Bronchial epithelial cell (primary cell): ENCODE measurements around the gene TRIAP1. TPM values are rescaled to one million over a fixed set of nuclear protein-coding genes. Genes with fewer than 3 reads are reported as not detected.

ENCODE experiments used
- DNase-seq: peaks from one replicate; pipeline ENCODE4 v3.0.0-alpha.2; 2010; ENCODE audit warnings: low read depth
- FAIRE-seq: peaks from 2 replicates; lab custom pipeline; 2011; peaks lifted over from hg19 to GRCh38; lab: Jason Lieb, UNC
- H3K27me3 ChIP-seq: 2 replicates; pipeline ENCODE4 v1.5.1; 2011; ENCODE audit warnings: low read length; ENCODE audit not compliant: control insufficient read depth, insufficient read depth
- H3K36me3 ChIP-seq: 2 replicates; pipeline ENCODE4 v1.5.1; 2011; ENCODE audit warnings: low read length; ENCODE audit not compliant: control insufficient read depth, insufficient read depth
- H3K4me3 ChIP-seq: 2 replicates; pipeline ENCODE4 v1.5.1; 2011; ENCODE audit warnings: mild to moderate bottlenecking, low read depth, low read length, control low read depth
- CTCF ChIP-seq: IDR thresholded peaks from 2 replicates; pipeline ENCODE4 v1.5.1; 2011; ENCODE audit warnings: mild to moderate bottlenecking, moderate library complexity, low read length, control low read depth, inconsistent platforms; ENCODE audit not compliant: insufficient read depth, severe bottlenecking
- total RNA-seq: library from RNA; depleted of rRNA; stranded (reverse); fragments of >200 nt; gene quantifications from 2 replicates; pipeline ENCODE4 v1.2.1, GENCODE V29; 2014

The TRIAP1 gene
- total RNA-seq, 1 donor from 2014 or later = 40.5 TPM

- TF ChIP-seq CTCF = no peak
- no peaks in the 10 kb centered on the region for H3K27me3 ChIP-seq
- no peak overlapping the region for H3K4me3 ChIP-seq
- H3K36me3 ChIP-seq = no peaks in the 10 kb centered on the region
- no peak for DNase-seq
- FAIRE-seq = no peak
Measured at GRCh38 chr12:120413901-120414695, 32.1 kb downstream of the TRIAP1 start.

- DNase-seq (no peak), FAIRE-seq (no peak)
- no peak overlapping the region for H3K4me3 ChIP-seq
- no peak for TF ChIP-seq CTCF
- H3K27me3 ChIP-seq = no peaks in the 10 kb centered on the region
- H3K36me3 ChIP-seq = no peaks in the 10 kb centered on the region
Measured at GRCh38 chr12:120412421-120412820, 33.8 kb downstream of the TRIAP1 start.

- TF ChIP-seq CTCF = no peak
- FAIRE-seq = no peak
- Histone ChIP-seq H3K4me3 (no peak overlapping the region), H3K36me3 (no peaks in the 10 kb centered on the region), H3K27me3 (no peaks in the 10 kb centered on the region)
- DNase-seq = no peak
Measured at GRCh38 chr12:120408771-120409170, 37.4 kb downstream of the TRIAP1 start.

GRCh38 chr12:120406553-120406952, 39.6 kb downstream of the TRIAP1 start:
- no peak for FAIRE-seq

GRCh38 chr12:120406069-120406468, 40.1 kb downstream of the TRIAP1 start:
- peaks cover 2% of the 10 kb centered on the region for H3K27me3 ChIP-seq
- no peak for TF ChIP-seq CTCF
- FAIRE-seq (no peak), DNase-seq (no peak)
- no peaks in the 10 kb centered on the region for H3K36me3 ChIP-seq
- H3K4me3 ChIP-seq = no peak overlapping the region

More at GRCh38 chr12:120406553-120406952, 39.6 kb downstream of the TRIAP1 start:
- H3K4me3 ChIP-seq = no peak overlapping the region
- no peak for DNase-seq
- no peaks in the 10 kb centered on the region for H3K36me3 ChIP-seq
- peaks cover 2% of the 10 kb centered on the region for H3K27me3 ChIP-seq
- TF ChIP-seq CTCF = no peak
